HT-29 (cell line): Measurements from ENCODE around the gene C10orf120. TPM values are rescaled to one million over a fixed set of nuclear protein-coding genes. Genes with fewer than 3 reads are reported as not detected.

Experiments used
- DNase-seq: peaks from one replicate; pipeline ENCODE4 v3.0.0-alpha.2; 2015; ENCODE audit warnings: low spot score
- total RNA-seq: library from RNA; depleted of rRNA; stranded (reverse); fragments of >200 nt; shearing (Covaris generic); gene quantifications from 2 replicates; pipeline ENCODE4 v1.2.3, GENCODE V29; 2014; rRNA removed

C10orf120 gene
- total RNA-seq, 1 experiment from 2014 or later: not detected

- no peak for DNase-seq
Observed at GRCh38 chr10:122660696-122661095, 39.0 kb downstream of the C10orf120 start.

GRCh38 chr10:122659651-122660050 lies 40.0 kb downstream of the C10orf120 start:
- no peak for DNase-seq

GRCh38 chr10:122659126-122659525 lies 40.5 kb downstream of the C10orf120 start:
- DNase-seq: no peak

DNA sequence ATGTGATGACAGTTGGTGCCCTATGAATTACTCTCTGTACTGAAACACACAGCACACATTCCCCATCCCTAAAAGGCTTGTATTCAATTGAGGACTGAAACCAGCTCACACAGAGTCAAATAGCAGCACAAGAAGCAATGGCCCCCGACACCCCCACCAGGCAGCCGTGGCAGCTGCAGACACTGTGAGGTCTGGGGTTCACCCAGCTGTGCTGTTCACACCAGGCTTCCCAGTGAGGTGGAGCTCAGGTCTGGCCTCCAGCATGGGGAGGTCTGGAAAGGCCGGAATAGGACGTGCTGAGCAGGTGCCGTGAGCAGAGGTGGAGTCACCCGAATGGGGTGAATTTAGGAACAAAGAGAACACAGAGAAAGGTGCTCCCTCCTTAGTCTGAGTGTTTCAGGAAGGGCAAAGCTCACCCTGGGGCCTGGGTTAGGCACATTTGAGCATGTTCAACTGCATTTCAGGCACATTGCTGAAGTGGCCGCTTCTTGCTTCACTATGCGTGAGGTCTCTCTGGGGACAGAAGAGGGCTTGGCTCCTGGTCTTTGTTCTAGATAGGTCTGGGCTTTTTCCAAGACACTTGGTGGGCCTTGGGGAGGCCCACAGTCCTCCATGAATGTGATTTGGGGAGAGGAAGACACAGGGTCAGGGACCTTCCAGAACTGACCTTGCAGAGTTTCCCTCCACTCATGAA lies 41.1 kb downstream of the C10orf120 start:
- no peak for DNase-seq

DNA sequence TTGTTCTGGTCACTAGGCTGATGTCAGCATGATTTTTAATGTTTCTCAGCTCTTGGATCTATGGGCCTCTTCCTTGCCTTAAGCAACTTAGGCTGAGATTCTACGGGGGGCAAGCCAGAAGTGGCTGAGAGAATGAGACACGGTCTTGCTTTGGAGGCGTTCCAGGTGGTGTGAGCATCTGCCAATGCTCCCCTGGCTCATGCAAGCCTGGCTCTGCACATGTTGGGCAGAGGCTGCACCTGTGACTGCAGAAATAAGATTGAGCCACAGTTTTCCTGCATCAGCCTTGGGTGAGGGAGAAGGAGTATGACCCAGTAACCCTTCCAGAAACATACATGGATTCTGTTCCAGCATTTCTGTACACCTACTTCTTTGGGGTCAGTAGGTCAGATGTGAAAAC lies 41.9 kb downstream of the C10orf120 start:
- DNase-seq: no peak

DNA sequence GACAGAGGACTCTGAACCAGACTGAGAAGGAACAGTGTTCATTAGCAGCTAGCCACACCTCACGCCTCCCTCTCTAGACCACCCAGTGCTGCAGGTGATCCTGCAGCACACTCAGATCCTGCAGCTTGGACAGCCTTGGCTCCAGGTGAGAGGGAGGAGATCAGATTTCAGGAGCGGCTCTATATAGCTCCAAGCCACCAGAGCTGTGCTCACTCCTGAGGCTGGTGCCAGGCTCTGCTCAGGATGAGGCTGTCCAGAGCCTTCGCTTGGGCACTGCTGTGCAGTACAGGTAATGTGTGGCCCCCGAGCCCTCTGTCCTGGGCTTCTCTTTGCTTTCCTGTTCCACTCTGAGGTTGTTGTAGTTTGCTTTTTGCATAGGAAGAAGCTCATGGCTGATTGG lies 42.4 kb downstream of the C10orf120 start:
- DNase-seq: no peak

- no peak for DNase-seq
Observed at GRCh38 chr10:122656741-122657140, 42.9 kb downstream of the C10orf120 start.

DNA sequence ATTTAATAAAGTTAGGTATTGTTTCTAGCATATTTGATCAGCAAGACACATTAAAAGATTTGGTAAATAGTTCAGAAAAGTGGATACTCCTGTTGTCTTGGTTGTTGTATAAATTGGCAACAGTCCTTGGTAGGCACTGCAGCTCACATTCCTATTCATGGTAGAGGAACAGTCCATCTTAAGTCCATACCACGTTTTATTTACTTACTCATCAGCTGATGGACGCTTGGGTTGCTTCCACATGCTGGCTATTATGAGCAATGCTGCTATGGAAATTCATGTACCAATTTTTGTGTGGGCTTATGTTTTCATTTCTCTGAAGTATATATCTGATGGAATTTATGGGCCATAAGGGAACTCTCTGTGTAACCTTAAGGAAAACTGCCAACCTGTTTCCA lies 43.3 kb downstream of the C10orf120 start:
- no peak for DNase-seq

GRCh38 chr10:122655524-122656307 lies 43.9 kb downstream of the C10orf120 start:
- DNase-seq: no peak

GRCh38 chr10:122650331-122650730 lies 49.3 kb downstream of the C10orf120 start:
- DNase-seq: no peak

- DNase-seq: no peak
Observed at GRCh38 chr10:122649903-122650302, 49.7 kb downstream of the C10orf120 start.

DNA sequence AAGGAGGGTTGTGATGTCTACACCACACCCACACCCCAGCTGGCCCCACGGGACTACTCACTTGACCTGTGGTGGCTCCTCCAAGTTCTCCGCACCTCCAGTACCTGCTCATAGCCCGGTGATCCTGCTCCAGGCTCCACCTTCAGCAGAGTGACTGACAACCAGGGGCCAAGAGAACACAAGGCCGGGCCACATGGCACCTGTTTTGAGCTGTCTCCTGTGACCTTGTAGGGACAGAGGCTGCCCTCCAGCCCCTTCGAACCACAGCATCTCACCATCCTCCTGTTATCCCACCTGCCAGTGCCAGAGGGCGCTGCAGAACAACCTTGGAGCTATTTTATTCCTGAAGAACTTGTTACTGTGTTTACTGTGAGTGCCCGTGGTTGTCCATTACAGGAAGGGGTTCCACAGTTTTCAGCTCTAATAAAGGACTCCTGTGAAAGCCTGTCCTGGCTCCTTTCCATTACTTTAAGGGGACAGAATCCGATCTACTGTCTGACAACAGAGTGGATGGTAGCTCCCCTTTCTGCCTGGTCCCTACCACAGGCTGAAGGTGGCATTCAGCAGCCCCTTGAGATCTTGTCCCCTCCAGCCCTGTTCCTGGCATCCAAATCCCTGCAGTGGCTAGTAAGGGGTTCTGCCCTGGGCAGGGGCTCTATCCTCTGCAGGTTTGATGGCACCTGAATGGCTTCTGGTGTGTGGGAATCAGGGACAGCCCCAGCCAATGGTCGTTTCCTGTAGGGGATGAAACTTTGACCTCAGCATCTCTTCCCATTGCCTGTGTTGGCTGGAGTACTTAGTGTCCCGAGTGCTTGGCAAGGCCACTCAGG lies 50.8 kb downstream of the C10orf120 start:
- peak; percentile 54 for DNase-seq

Other genes starting within 250 kb of the C10orf120 start
- not detected in 2 replicates for gene ARMS2, start 245.2 kb downstream of the C10orf120 start, total RNA-seq
- gene HTRA1, start 238.3 kb downstream of the C10orf120 start, total RNA-seq: not detected in 2 replicates
- gene DMBT1, start 139.1 kb downstream of the C10orf120 start, total RNA-seq: 0.38 and 0.39 TPM in 2 replicates
- not detected in 2 replicates for gene CUZD1, start 146.0 kb upstream of the C10orf120 start, total RNA-seq
- not detected in 2 replicates for gene FAM24B, start 179.7 kb upstream of the C10orf120 start, total RNA-seq
- gene FAM24A, start 210.8 kb upstream of the C10orf120 start, total RNA-seq: not detected in 2 replicates